Astrocyte (in vitro differentiated cells and primary cell): ENCODE measurements around the gene LY6G6D. TPM values are rescaled to one million over a fixed set of nuclear protein-coding genes. Genes with fewer than 3 reads are reported as not detected.

Experiments used
- DNase-seq: peaks from one replicate; pipeline ENCODE4 v3.0.0-alpha.2; 2010; ENCODE audit warnings: low read depth
- FAIRE-seq: peaks from 2 replicates; lab custom pipeline; 2011; peaks lifted over from hg19 to GRCh38; lab: Jason Lieb, UNC
- H2AFZ ChIP-seq: 2 replicates; pipeline ENCODE4 v1.6.0; 2012; ENCODE audit warnings: low read depth, low read length, inconsistent platforms
- H3K27ac ChIP-seq: 2 replicates; pipeline ENCODE4 v1.5.1; 2011; ENCODE audit warnings: low read depth, low read length, inconsistent platforms
- H3K27me3 ChIP-seq: 2 replicates; pipeline ENCODE4 v1.6.0; 2011; ENCODE audit warnings: low read length, inconsistent platforms; ENCODE audit not compliant: insufficient read depth
- H3K36me3 ChIP-seq: 2 replicates; pipeline ENCODE4 v1.5.1; 2011; ENCODE audit warnings: low read length, inconsistent platforms; ENCODE audit not compliant: insufficient read depth
- H3K4me1 ChIP-seq: 2 replicates; pipeline ENCODE4 v1.5.1; 2011; ENCODE audit warnings: low read length, inconsistent platforms; ENCODE audit not compliant: insufficient read depth
- H3K4me2 ChIP-seq: 2 replicates; pipeline ENCODE4 v1.6.0; 2012; ENCODE audit warnings: low read length, inconsistent platforms
- H3K4me3 ChIP-seq: 2 replicates; pipeline ENCODE4 v1.5.1; 2011; ENCODE audit warnings: low read depth, mild to moderate bottlenecking, low read length, inconsistent platforms; ENCODE audit not compliant: insufficient read depth
- H3K79me2 ChIP-seq: 2 replicates; pipeline ENCODE4 v1.6.0; 2012; ENCODE audit warnings: mild to moderate bottlenecking, low read length, inconsistent platforms; ENCODE audit not compliant: insufficient read depth
- H3K9ac ChIP-seq: 2 replicates; pipeline ENCODE4 v1.6.0; 2012; ENCODE audit warnings: mild to moderate bottlenecking, low read length, inconsistent platforms
- H3K9me3 ChIP-seq: 2 replicates; pipeline ENCODE4 v1.5.1; 2012; ENCODE audit warnings: low read depth, mild to moderate bottlenecking, low read length, inconsistent platforms; ENCODE audit not compliant: insufficient read depth
- H4K20me1 ChIP-seq: 2 replicates; pipeline ENCODE4 v1.6.0; 2012; ENCODE audit warnings: low read length, inconsistent platforms; ENCODE audit not compliant: insufficient read depth
- H3K27ac Mint-ChIP-seq: one replicate; pipeline ENCODE4 v1.8.0; 2021; ENCODE audit warnings: mild to moderate bottlenecking, mixed read lengths; ENCODE audit not compliant: unreplicated experiment
- H3K27me3 Mint-ChIP-seq: one replicate; pipeline ENCODE4 v1.8.0; 2021; ENCODE audit warnings: low read depth, mixed read lengths; ENCODE audit not compliant: unreplicated experiment
- H3K36me3 Mint-ChIP-seq: one replicate; pipeline ENCODE4 v1.8.0; 2021; ENCODE audit warnings: low read depth, mixed read lengths; ENCODE audit not compliant: unreplicated experiment
- H3K4me1 Mint-ChIP-seq: one replicate; pipeline ENCODE4 v1.8.0; 2021; ENCODE audit warnings: low read depth, mixed read lengths; ENCODE audit not compliant: unreplicated experiment
- H3K4me3 Mint-ChIP-seq: one replicate; pipeline ENCODE4 v1.8.0; 2021; ENCODE audit warnings: mild to moderate bottlenecking, moderate library complexity, mixed read lengths; ENCODE audit not compliant: unreplicated experiment
- H3K9me3 Mint-ChIP-seq: one replicate; pipeline ENCODE4 v1.8.0; 2021; ENCODE audit warnings: mild to moderate bottlenecking, mixed read lengths; ENCODE audit not compliant: unreplicated experiment
- CTCF ChIP-seq: IDR thresholded peaks from 2 replicates; pipeline ENCODE4 v1.5.1; 2011; ENCODE audit warnings: low read depth, mild to moderate bottlenecking, inconsistent platforms, low read length, moderate library complexity; ENCODE audit not compliant: insufficient read depth
- EZH2 ChIP-seq: IDR thresholded peaks from 2 replicates; pipeline ENCODE4 v1.6.1; 2012; ENCODE audit warnings: mild to moderate bottlenecking, low read length, inconsistent platforms; ENCODE audit not compliant: insufficient read depth
- total RNA-seq: library from RNA; stranded (reverse); gene quantifications from 2 replicates; pipeline ENCODE4 v1.2.1, GENCODE V29; 2021

Gene LY6G6D
- total RNA-seq, 1 donor from 2014 or later = not detected

GRCh38 chr6:31763619-31763940, 48.4 kb downstream of the LY6G6D start:
- TF ChIP-seq CTCF = no peak
- no peak for TF ChIP-seq EZH2
- Histone ChIP-seq H3K9me3 (no peaks in the 10 kb centered on the region), H4K20me1 (no peaks in the 10 kb centered on the region), H3K4me2 (peak overlapping the region; percentile 25), H3K4me1 (peaks cover 12% of the 10 kb centered on the region), H3K27me3 (no peaks in the 10 kb centered on the region), H3K79me2 (no peaks in the 10 kb centered on the region), H3K4me3 (no peak overlapping the region), H3K27ac (no peak overlapping the region), H3K36me3 (no peaks in the 10 kb centered on the region), H3K9ac (no peak overlapping the region), H2AFZ (no peak overlapping the region)
- DNase-seq (peak; percentile 34), FAIRE-seq (peak; percentile 93)
- H3K27ac Mint-ChIP-seq = peak overlapping the region; percentile 17
- peaks cover 6% of the 10 kb centered on the region for H3K4me1 Mint-ChIP-seq
- H3K27me3 Mint-ChIP-seq = peaks cover 6% of the 10 kb centered on the region
- H3K36me3 Mint-ChIP-seq = peaks cover 21% of the 10 kb centered on the region
- H3K9me3 Mint-ChIP-seq = no peaks in the 10 kb centered on the region
- H3K4me3 Mint-ChIP-seq = peak overlapping the region; percentile 8

GRCh38 chr6:31764198-31764597, 49.0 kb downstream of the LY6G6D start:
- no peak overlapping the region for H3K9ac ChIP-seq
- TF ChIP-seq EZH2 = no peak
- TF ChIP-seq CTCF = no peak
- peaks cover 12% of the 10 kb centered on the region for H3K4me1 ChIP-seq
- H3K36me3 ChIP-seq = no peaks in the 10 kb centered on the region
- no peaks in the 10 kb centered on the region for H3K9me3 ChIP-seq
- Mint-ChIP-seq H3K27me3 (peaks cover 6% of the 10 kb centered on the region), H3K36me3 (peaks cover 21% of the 10 kb centered on the region), H3K4me1 (peaks cover 6% of the 10 kb centered on the region), H3K27ac (no peak overlapping the region), H3K9me3 (no peaks in the 10 kb centered on the region), H3K4me3 (no peak overlapping the region)
- FAIRE-seq = no peak
- DNase-seq = no peak
- H3K79me2 ChIP-seq = no peaks in the 10 kb centered on the region
- no peak overlapping the region for H3K27ac ChIP-seq
- no peaks in the 10 kb centered on the region for H3K27me3 ChIP-seq
- no peaks in the 10 kb centered on the region for H4K20me1 ChIP-seq
- no peak overlapping the region for H2AFZ ChIP-seq
- H3K4me2 ChIP-seq = no peak overlapping the region
- no peak overlapping the region for H3K4me3 ChIP-seq

- no peak for DNase-seq
- Histone ChIP-seq H3K27me3 (no peaks in the 10 kb centered on the region), H3K9me3 (no peaks in the 10 kb centered on the region), H3K4me1 (peaks cover 12% of the 10 kb centered on the region), H3K27ac (no peak overlapping the region), H3K4me2 (no peak overlapping the region), H3K79me2 (no peaks in the 10 kb centered on the region), H3K36me3 (no peaks in the 10 kb centered on the region), H3K4me3 (no peak overlapping the region), H3K9ac (no peak overlapping the region), H4K20me1 (no peaks in the 10 kb centered on the region), H2AFZ (no peak overlapping the region)
- H3K4me3 Mint-ChIP-seq = no peak overlapping the region
- peaks cover 2% of the 10 kb centered on the region for H3K27me3 Mint-ChIP-seq
- H3K27ac Mint-ChIP-seq = no peak overlapping the region
- no peaks in the 10 kb centered on the region for H3K9me3 Mint-ChIP-seq
- FAIRE-seq = no peak
- peaks cover 6% of the 10 kb centered on the region for H3K4me1 Mint-ChIP-seq
- H3K36me3 Mint-ChIP-seq = peaks cover 17% of the 10 kb centered on the region
- TF ChIP-seq EZH2 (no peak), CTCF (no peak)
These were observed 50.4 kb downstream of the LY6G6D start for GRCh38 chr6:31765559-31765909.
